HG02763 (cell line): ENCODE measurements around the gene BCAR3.
"Not testable (repeated sequence)": the region's sequence is repeated elsewhere in the genome, so short reads cannot be mapped to it uniquely, and the experiment has no call there.

ENCODE experiments used
- ATAC-seq: cut with Tn5 transposase; IDR thresholded peaks from one replicate; pipeline ENCODE4 v1.9.1; 2021; ENCODE audit warnings: mild to moderate bottlenecking, moderate library complexity; ENCODE audit not compliant: unreplicated experiment

The BCAR3 gene

DNA sequence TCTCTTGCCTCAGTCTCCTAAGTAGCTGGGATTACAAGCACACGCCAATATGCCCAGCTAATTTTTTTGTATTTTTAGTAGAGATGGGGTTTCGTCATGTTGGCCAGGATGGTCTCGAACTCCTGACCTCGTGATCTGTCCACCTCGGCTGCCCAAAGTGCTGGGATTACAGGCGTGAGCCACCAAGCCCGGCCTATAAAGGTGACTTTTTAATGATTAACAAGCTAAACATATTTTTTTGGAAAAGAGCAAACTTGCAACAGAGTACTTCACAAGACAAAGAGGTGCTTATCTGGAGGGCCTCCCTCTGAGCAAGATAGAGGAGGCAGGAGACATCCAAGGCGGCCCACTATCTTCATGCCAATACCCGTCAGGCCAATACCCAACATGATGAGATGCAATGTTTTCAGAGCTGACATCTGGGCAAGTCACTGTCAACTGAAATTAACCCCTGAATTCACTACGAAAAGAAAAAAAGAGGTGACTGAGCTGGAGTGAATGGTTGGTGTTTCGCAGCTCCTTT, 10.5 kb downstream of the BCAR3 start:
- ATAC-seq = no peak

DNA sequence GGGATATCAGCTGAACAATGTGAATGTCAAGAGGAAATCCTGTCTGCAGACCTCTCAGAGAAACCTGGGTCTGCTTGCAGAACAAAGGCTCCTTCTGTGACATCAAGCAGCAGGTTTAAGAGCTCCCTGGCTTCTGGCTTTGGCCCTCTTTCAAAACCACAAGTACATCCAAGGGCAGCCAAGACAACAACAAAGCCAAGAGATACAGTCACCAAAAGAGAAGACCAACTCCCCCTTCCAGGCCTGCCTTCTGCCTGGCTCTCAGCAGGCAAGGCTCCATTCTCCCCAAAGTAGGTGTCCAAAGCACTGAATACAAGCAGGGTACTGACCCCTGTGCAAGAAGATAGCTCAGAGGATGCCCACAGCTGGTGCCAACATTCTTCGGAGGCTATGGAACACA, 11.5 kb downstream of the BCAR3 start:
- ATAC-seq = no peak

DNA sequence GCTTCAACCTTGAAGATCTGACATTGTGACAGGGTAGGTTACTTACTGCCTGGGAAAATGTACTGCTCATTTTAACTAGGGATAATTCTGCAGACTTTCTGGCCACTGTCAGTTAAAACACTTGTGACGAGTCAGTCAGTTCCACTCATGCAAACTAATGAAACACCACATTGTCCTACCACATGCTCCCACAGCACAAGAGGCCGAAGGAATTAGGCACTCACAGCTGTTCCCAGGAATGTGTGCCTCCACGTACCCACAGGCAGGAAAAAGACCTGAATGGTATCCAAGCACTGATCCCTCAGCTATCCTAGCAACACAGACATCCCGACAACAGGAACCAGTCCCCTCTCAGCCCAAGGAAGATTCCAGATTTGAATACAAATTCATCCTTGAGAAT, 12.3 kb downstream of the BCAR3 start:
- ATAC-seq = no peak

DNA sequence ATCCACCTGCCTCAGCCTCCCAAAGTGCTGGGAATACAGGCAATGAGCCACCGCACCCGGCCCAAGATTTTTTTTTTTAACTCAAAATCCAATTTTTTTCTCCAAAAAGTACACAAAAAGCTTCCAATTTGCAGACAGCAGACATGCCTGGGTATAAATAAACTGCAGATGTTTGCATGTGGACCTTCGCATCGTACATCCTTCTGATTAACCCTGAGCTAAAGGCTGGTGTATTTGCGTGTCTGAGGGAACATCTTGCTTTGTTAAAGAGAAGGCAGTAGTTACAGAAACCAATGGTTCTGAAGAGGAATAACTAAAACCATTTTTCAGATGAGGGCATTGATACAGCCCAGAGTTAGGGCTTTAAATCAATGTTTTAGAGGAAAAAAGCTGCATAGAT, 12.7 kb downstream of the BCAR3 start:
- ATAC-seq = no peak

DNA sequence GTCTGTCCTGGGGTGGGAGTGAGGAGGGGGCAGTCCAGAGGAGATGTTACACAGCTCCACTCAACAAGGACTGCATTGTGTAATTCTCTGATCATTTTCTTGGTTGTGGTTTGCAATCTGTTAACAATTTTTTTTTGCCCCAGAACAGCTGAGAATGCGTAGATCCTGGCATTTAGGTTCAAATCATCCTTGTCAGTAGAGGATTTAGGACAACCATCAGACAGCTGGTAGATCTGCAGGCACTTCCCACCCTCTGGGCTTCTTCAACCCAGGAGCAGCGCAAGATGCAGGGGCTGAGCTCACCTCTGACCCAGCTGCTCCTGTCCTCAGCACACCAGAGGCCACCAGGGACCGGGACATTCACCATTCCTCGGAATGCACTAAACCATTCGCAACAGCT, 13.5 kb downstream of the BCAR3 start:
- ATAC-seq = no peak

DNA sequence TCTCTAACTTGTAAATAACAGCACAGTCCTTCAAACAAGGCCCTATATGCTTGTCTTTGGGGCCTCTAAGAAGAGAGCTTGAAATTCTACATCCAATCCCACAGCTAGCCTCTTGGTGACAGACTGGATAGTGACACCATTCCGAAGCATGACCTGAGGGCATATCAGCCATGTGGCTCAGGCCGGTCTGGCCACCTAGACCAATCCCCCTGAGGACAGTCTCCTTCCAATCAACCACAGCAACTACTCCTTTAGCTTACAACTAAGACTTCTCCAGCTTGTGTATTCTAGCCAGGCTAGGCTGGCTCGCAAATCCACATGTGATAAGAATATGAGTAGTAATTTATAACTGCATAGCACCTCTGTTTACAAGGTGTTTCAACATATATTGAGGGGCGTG, 14.0 kb downstream of the BCAR3 start:
- ATAC-seq = no peak

DNA sequence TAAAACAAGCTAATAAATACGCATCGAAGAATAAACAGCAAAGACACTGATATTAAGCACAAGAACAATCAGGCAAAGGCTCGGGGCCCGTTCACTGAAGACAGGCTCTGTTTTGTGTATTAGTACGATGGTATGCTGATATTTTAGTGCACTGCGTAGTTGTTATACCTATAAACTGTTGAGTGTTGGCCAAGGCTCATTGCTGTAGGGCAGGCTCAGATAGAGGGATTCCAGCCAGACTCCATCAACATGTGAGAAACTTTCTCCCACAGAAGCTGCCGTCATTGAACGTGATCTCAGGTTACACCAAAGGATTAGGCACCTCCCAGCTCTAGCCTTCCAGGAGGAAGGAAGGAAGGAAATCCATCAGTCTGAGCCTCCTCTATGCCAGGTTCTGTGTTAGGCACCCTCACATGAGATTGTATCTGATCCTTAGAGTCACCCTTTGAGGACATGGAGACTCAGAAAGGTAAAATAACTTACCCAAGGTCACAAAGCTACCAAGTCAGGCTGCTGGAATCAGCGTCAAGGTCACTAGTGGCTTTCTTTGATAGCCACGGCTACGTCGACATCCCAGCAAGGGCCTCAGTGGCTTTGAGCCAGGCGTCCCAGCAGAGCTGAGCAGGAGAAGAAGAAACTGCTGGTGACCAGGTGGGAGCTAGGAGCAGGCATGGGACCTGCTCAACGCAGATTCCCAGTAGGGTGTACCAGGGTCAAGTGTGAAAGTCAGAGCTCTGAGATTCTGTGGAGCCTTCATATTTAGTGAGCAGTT, 14.8 kb downstream of the BCAR3 start:
- no peak for ATAC-seq

DNA sequence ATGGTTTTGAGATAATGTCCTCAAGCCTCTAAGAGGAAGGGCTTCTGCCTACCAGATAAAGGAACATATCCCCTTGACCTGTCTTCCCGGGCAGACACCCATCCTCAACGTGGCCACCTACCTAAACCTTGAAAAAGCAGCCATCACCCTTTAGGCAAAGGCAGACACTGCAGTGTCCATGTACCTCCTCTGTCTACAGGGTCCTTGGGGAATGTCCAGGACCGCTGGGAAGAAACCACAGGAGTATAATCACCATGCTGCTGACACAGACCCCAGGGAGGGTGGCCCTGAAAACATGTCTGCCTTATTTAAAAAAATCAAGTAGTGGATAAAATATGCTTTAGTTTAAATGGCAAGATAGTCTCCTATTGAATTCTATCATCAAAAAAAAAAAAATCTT, 16.6 kb downstream of the BCAR3 start:
- ATAC-seq = no peak

DNA sequence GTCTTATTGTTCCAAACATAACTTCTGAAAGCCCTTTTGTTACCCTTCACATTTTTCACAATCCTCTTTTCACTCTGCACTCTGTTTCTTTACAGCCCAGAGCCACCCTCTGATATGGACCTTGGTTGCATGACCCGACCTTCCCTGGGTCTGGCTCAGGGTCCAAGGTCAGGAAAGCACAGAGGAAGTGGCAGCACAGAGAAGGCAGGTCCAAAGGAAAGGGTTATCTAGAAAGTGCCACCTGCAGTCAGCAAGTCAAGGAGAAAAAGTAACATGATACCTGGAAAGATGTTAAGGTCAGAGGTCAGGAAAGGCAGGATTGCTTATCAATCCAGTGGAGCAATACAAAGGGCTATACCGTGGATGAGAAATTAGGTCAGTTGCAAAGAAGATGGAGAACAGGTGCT, 18.4 kb downstream of the BCAR3 start:
- ATAC-seq = no peak

DNA sequence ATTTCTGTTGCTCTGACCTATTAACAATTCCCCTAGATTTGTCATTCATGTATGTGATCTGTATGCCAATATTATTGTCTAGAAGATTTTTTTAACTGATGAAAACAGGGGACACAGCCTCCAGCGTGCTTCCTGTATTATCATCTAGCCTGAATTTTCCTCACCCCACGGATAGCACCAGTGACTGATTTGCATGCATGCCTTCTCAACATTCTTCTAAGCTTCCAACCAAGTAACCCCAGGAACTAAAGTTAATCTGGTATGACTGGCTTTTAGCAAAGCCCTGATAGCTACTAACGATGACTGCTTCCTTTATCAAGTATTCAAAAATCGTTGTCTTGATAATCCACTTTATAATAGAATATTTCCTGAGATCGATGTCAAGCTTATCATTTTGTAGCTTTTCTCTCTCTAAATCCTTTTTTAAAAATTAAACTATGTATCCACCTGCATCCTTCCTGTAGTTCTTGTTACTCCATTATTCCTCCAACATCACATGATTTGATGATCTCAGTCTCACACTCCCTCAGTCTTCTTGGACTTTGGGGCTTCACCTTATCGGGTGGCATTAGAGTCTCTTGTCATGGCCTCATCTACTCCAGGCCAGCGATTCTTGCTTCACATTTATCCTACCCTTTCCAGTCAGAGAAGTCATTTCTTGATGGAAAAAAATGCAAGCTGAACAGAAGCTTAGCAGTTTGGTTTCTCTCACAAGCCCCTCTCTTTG, 19.0 kb downstream of the BCAR3 start:
- no peak for ATAC-seq

DNA sequence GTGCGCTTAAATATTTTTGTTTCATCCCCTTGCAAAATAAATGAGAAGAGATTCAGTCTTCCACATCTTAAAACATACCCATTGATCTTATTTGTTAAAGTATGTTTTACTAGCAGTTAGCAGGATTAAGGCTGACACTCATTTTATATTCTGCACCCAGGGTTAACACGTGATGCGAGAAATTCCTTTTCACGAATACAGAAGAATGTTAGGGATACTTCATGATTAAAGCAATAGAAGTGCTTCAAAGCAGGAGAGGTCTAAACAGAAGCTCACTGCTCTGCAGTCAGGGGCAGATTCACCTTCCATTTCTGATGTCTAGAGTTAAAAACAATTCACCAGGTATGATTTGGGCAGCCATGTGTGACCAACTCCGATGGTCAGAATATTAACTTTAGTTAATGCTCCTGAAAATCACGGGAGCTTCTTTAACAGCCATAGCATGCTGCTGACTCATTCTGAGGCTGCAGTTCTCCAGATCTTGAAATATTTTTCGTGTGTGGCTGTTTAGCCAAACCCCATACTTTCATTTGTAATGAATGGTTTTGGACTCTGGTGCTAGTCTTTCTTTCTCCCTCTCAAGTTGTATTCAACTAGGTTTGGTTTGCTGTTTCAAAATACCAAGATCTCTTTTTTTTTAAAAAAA, 19.7 kb downstream of the BCAR3 start:
- no peak for ATAC-seq

DNA sequence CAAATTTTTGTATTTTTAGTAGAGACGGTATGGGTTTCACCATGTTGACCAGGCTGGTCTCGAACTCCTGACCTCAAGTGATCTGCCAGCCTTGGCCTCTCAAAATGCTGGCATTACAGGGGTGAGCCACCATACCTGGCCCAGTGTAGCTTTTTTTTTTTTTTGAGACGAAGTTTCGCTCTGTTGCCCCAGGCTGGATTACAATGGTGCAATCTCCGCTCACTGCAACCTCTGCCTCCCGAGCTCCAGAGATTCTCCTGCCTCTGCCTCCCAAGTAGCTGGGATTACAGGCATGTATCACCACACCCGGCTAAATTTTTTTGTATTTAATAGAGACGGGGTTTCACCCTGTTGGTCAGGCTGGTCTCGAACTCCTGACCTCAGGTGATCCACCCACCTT, 20.3 kb downstream of the BCAR3 start:
- not testable (repeated sequence) for ATAC-seq

DNA sequence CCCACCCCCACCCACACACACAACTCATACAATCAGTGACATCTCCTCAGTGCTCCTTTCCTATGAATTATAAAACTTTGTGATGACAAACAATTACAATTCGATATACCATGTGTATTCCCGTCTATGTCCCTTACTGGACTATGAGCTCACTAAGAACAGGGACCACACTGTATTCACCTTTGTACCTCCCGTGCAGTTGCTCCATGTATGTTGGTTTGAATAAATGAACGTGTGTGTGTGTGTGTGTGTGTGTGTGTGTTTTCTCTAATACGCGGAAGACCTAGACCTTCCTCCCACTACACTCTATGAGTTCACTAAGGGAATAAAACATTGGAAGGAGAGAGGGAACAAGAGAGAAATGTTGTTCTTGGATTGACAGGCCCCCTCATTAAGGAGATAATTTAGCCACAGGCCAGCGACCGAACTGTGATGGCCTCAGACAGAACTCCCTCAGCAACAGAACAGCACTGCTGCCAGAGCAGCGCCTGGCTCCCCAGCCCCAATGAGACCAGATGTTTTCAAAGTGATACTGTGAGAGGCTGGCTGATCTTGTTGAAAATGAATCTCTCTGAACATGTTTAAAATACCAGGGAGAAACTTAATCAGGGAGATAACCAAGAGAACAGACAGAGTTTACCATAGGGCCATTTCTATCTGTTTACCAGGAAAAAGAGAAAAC, 21.7 kb downstream of the BCAR3 start:
- no peak for ATAC-seq

DNA sequence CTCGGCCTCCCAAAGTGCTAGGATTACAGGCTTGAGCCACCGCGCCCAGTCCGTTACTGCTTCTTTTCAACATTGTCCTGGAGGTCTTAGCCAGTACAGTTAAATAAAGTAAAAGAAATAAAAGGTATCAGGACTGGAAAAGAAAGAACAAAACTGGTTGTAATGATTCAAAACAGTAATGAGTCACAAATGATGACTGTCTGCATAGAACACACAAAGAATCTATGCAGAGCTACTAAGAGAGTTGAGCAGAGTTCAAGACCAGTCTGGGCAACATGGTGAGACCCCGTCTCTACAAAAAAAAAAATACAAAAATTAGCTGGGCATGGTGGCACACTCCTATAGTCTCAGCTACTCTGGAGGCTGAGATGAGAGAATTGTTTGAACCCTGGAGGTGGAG, 23.4 kb downstream of the BCAR3 start:
- ATAC-seq = no peak

DNA sequence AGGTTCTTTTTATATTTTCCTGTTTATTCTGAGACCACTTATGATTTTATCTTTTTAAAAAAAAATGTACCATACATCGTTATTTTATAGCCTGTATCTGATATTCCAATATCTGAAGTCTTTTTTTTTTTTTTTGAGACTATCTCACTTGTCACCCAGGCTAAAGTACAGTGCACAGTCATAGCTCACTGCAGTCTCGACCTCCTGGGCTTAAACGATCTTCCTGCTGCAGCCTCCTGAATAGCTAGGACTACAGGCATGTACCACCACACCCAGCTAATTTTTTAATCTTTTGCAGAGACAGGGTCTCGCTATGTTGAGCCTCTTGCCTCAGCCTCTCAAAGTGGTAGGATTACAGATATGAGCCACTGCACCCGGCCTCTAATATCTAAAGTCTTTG, 25.1 kb downstream of the BCAR3 start:
- no peak for ATAC-seq

DNA sequence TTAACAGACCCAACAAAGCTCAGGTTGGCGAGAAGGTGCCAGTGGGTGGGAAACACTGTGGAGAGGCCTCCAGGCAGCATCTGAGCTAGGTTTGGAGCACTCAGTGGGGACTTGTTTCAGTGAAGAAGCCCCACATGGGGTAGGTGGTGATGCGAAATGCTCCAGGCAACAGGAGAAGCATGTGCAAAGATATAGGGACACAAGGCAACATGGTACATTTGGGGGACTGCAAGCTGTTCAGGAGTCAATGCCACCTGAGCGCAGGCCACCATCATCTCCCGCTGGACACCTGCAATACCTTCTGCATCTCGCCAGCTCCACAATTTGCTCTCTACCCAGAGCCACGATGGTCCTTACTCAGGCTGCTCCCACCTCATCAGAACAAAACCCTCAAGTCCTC, 28.0 kb downstream of the BCAR3 start:
- ATAC-seq = no peak

DNA sequence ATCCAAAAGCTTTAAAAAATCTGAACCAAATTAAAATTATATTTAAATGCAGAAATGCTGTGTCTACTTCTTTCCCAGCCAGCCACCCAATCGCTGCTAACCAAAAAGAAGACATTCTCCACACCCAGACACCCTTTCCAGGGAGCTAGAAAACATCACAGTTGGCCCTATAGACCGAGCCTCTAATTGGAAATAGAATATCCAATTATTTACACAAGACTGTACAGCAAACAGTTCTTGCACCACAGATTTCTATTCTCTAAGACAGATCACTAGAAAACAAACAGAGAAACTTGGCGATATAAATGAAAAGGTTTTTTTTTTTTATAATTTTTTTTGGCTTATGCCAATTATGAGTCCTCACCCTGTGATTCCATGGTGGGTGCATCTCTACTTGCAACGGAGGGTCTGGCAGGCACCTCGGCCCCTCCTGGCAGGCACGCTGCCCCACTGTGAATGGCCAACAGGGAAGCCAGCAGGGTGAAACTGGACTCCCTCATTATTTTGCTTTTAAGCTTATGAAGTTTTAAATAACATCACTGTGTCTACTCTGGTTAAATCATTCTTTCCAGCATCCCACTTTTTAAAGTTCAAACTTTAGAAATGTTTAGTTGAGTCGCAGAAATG, 29.2 kb downstream of the BCAR3 start:
- no peak for ATAC-seq

DNA sequence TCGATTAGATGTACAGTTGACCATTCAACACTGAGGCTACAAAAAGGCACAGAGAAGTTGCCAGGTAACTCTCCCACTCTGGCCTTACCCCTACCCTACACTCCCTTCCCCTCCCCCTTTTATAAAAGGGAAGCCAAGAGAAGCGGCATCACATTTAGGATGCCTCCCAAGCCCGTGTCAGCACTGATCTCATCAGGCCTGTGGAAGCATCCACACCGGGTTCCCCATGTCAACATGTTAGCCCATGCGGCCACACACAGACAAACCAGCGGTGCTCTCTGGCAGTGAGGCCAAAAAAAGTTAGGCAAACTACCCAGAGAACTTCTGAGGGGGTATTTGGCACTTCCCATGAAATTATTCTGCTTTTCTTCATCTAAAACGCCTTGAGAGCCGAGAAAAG, 29.9 kb downstream of the BCAR3 start:
- ATAC-seq = no peak

DNA sequence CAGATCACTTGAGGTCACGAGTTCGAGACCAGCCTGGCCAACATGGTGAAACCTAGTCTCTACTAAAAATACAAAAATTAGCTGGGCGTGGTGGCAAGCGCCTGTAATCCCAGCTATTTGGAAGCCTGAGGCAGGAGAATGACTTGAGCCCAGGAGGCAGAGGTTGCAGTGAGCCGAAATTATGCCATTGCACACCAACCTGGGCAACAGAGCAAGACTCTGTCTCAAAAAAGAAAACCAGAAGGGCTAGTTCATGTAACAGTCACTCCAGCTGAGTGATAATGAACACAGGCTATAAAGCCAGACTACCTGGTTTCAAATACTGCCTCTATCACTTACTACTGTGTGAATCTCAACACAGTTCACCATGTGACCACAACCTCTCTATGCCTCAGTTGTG, 31.5 kb downstream of the BCAR3 start:
- not testable (repeated sequence) for ATAC-seq

DNA sequence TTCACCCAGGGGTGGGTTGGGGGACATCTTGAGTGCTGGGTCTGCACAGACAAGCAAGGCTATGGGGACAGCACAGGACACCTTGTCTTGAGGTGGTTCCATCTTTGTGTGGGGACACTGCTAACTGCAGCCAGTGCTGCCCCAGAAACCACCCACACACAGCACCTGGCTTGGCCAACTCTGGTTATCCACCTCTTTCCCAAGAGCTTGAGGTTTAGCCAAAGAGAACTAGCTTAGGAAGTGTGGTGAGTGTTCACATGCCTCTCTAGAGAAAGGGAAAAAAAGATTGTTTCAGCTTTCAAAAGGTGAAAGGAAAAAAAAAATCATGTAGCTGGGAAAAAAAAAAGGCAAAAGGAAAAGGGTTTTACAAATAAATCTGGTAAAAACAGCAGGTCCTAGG, 32.4 kb downstream of the BCAR3 start:
- ATAC-seq = no peak

DNA sequence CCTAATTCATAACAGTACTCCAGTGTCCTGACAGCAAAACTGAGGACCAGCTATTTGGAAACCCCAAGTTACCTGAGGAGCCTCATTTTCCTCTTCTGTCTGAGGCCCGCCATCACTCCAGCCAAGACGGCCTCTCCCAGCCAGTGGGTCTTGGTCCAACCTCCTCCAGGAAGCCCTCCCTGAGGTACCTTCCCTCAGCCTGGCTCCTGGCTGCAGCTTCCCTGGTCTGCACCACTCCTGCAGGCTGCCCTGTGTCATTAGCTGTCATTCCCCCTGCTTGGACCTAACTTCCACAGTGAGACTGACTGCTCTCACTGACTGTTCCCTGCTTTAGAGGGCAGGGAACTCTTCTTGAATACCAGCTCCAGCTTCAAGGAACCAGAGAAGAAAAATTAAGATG, 33.0 kb downstream of the BCAR3 start:
- no peak for ATAC-seq
